Uterus (tissue), 4 donors: Measurements from ENCODE around the gene TBC1D10A. TPM values are rescaled to one million over a fixed set of nuclear protein-coding genes. Genes with fewer than 3 reads are reported as not detected.

ENCODE experiments used
- DNase-seq, 2 donors: peaks; one replicate each; pipeline ENCODE4 v3.0.0-alpha.2; 2019 to 2020
- H3K27ac ChIP-seq, 2 donors: fragments of 200-600 bp; sonication (generic); 1 replicate in 1 of 2; 2 replicates in 1 of 2; pipeline ENCODE4 v1.5.1; 2016 to 2018
- H3K27me3 ChIP-seq, 2 donors: fragments of 200-600 bp; sonication (generic); one replicate each; pipeline ENCODE4 v1.5.1; 2018 to 2019; ENCODE audit warnings: control low read depth in 1 of 2
- H3K36me3 ChIP-seq, 2 donors: fragments of 200-600 bp; sonication (generic); one replicate each; pipeline ENCODE4 v1.5.1; 2019; ENCODE audit warnings: control low read depth in 1 of 2
- H3K4me1 ChIP-seq, 2 donors: fragments of 200-600 bp; sonication (generic); one replicate each; pipeline ENCODE4 v1.5.1; 2018 to 2019; ENCODE audit warnings: control low read depth in 1 of 2
- H3K4me3 ChIP-seq, 2 donors: fragments of 200-600 bp; sonication (generic); 1 replicate in 1 of 2; 2 replicates in 1 of 2; pipeline ENCODE4 v1.5.1; 2018 to 2019; ENCODE audit warnings: mild to moderate bottlenecking in 1 of 2
- H3K9me3 ChIP-seq, 2 donors: fragments of 200-600 bp; sonication (generic); one replicate each; pipeline ENCODE4 v1.5.1; 2019; ENCODE audit warnings: control low read depth in 1 of 2
- POLR2A ChIP-seq, 2 donors: fragments of 450-650 bp; IDR thresholded peaks; one replicate each; pipeline ENCODE4 v1.6.1; 2016; ENCODE audit warnings: antibody characterized with exemption in 2 of 2, mild to moderate bottlenecking in 1 of 2, moderate library complexity in 1 of 2
- intact Hi-C: fragments of 100-400 bp; cut with DNase I; formaldehyde crosslinking; loops from one replicate; pipeline ENCODE4 v1.15.1; 2023; ENCODE audit warnings: low total_unique reads
- total RNA-seq, 4 donors: library from RNA; depleted of rRNA in 3 of 4; stranded (reverse); fragments of >200 nt in 3 of 4; gene quantifications; one replicate each; pipeline versions ENCODE4 v1.1.0 to v1.2.4, GENCODE V29; 2014 to 2023
- TF ChIP-seq, protein P1 (sequence below), 4 experiments: fragments of 200-600 bp in 2 of 4; fragments of 450-650 bp in 2 of 4; sonication (generic) in 2 of 4; IDR thresholded peaks; one replicate each; pipeline ENCODE4 v1.5.1; 2016 to 2019; ENCODE audit warnings: antibody characterized with exemption in 4 of 4, mild to moderate bottlenecking in 2 of 4, moderate library complexity in 1 of 4
- donor health status: DM: yes; HTN: yes; CAD: no.

The TBC1D10A gene
- total RNA-seq, 4 donors from 2014 or later = 2.8 to 33.6 (median 10.0) TPM

GRCh38 chr22:30325724-30326254, 952 bp downstream of the TBC1D10A start:
- TF ChIP-seq, protein P1, sequence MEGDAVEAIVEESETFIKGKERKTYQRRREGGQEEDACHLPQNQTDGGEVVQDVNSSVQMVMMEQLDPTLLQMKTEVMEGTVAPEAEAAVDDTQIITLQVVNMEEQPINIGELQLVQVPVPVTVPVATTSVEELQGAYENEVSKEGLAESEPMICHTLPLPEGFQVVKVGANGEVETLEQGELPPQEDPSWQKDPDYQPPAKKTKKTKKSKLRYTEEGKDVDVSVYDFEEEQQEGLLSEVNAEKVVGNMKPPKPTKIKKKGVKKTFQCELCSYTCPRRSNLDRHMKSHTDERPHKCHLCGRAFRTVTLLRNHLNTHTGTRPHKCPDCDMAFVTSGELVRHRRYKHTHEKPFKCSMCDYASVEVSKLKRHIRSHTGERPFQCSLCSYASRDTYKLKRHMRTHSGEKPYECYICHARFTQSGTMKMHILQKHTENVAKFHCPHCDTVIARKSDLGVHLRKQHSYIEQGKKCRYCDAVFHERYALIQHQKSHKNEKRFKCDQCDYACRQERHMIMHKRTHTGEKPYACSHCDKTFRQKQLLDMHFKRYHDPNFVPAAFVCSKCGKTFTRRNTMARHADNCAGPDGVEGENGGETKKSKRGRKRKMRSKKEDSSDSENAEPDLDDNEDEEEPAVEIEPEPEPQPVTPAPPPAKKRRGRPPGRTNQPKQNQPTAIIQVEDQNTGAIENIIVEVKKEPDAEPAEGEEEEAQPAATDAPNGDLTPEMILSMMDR (IDR thresholded peaks at IDR 0.05) = no peak
- TF ChIP-seq POLR2A (IDR thresholded peaks at IDR 0.05) = no peak
- peak overlapping the region; percentile 63 to 81 for H3K27ac ChIP-seq
- H3K36me3 ChIP-seq = no peaks in the 10 kb centered on the region
- intact Hi-C loops = no loop called here
- no peak for DNase-seq
- H3K4me3 ChIP-seq = peak overlapping the region; percentile 67 to 71
- no peaks in the 10 kb centered on the region for H3K27me3 ChIP-seq
- H3K9me3 ChIP-seq = no peaks in the 10 kb centered on the region
- peaks cover 0 to 4% of the 10 kb centered on the region in 2 donors for H3K4me1 ChIP-seq

- intact Hi-C loops = no loop called here
- Histone ChIP-seq H3K27me3 (no peaks in the 10 kb centered on the region), H3K27ac (peak overlapping the region; percentile 63 to 81), H3K4me3 (peak overlapping the region; percentile 67 to 71), H3K36me3 (no peaks in the 10 kb centered on the region), H3K9me3 (no peaks in the 10 kb centered on the region), H3K4me1 (peaks cover 0 to 4% of the 10 kb centered on the region in 2 donors)
- peak; percentile 46 to 65 for DNase-seq
- TF ChIP-seq, protein P1 (IDR thresholded peaks at IDR 0.05) = no peak
- TF ChIP-seq POLR2A (IDR thresholded peaks at IDR 0.05) = peak in 1 of 2 donors; percentile 9
Observed at GRCh38 chr22:30325065-30325720, 1.5 kb downstream of the TBC1D10A start.

- Histone ChIP-seq H3K4me3 (peak overlapping the region in 1 of 2 donors; percentile 67), H3K9me3 (no peaks in the 10 kb centered on the region), H3K36me3 (no peaks in the 10 kb centered on the region), H3K27me3 (no peaks in the 10 kb centered on the region), H3K27ac (peak overlapping the region; percentile 63 to 81), H3K4me1 (peaks cover 0 to 4% of the 10 kb centered on the region in 2 donors)
- TF ChIP-seq, protein P1 (IDR thresholded peaks at IDR 0.05) = no peak
- no peak for TF ChIP-seq POLR2A (IDR thresholded peaks at IDR 0.05)
- no peak for DNase-seq
- intact Hi-C loops = no loop called here
Observed at GRCh38 chr22:30324014-30324730, 2.6 kb downstream of the TBC1D10A start.

DNA sequence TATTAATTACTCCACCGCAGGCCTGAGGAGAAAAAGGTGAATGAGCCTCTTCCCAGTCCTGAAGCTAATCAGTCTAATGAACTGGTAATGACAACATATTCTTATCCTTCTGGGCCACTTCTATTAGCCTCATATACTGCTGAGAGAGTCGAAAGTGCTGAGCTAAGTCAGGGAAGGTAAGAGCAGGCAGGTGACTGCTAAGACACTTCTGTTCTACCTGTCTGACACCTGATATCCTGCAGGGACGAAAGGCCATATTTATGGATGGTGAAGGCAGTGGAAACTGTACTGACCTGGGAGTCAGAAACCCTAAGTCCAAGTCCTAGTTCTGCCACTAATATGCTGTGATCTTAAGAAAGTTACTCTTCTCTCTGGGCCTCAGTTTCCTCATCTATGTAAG, 3.5 kb downstream of the TBC1D10A start:
- Histone ChIP-seq H3K36me3 (no peaks in the 10 kb centered on the region), H3K27me3 (no peaks in the 10 kb centered on the region), H3K27ac (no peak overlapping the region), H3K9me3 (no peaks in the 10 kb centered on the region), H3K4me3 (no peak overlapping the region), H3K4me1 (peaks cover 0 to 4% of the 10 kb centered on the region in 2 donors)
- intact Hi-C loops = no loop called here
- no peak for DNase-seq
- TF ChIP-seq, protein P1 (IDR thresholded peaks at IDR 0.05) = no peak
- TF ChIP-seq POLR2A (IDR thresholded peaks at IDR 0.05) = no peak

DNA sequence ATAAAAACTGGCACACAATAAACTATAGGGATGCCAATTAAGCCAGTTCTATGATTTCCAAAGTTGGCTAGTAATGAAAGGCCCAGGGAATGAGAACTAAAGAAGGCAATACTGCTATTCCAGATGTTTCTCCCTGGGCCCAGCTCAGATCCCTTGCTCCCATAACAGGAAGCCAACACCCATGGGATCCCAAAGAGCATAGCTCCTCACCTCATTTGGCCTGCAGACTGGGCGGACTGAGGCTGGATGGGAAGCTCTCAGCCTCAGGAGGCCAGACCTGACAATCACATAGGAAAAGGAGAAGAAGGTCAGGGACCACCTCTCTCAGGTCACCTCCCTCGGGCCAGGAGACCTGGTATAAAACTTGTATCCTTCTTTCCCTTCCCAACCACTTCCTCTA, 5.3 kb downstream of the TBC1D10A start:
- DNase-seq = no peak
- Histone ChIP-seq H3K27me3 (no peaks in the 10 kb centered on the region), H3K27ac (peak overlapping the region in 1 of 2 donors; percentile 23), H3K9me3 (no peaks in the 10 kb centered on the region), H3K4me1 (no peaks in the 10 kb centered on the region), H3K4me3 (no peak overlapping the region), H3K36me3 (no peaks in the 10 kb centered on the region)
- TF ChIP-seq POLR2A (IDR thresholded peaks at IDR 0.05) = no peak
- intact Hi-C loops = no loop called here
